Cardiac fibroblast (primary cell): ENCODE data around the gene PAPPA.

Experiments
- DNase-seq, 2 donors: peaks; one replicate each; pipeline versions ENCODE4 v3.0.0 to v3.0.0-alpha.2; 2010; ENCODE audit warnings: low read depth in 2 of 2
- H3K4me3 ChIP-seq, 2 donors: replicated peaks in 1 of 2; 1 replicate in 1 of 2; 2 replicates in 1 of 2; pipeline ENCODE4 v1.5.1; 2011; ENCODE audit warnings: low read depth in 2 of 2, low read length in 2 of 2, mild to moderate bottlenecking in 2 of 2, moderate library complexity in 1 of 2
- CTCF ChIP-seq: IDR thresholded peaks from one replicate; pipeline ENCODE4 v1.5.1; 2011; ENCODE audit warnings: low read depth, mild to moderate bottlenecking, low read length, inconsistent platforms

PAPPA gene

GRCh38 chr9:116276651-116277121, 123.1 kb downstream of the PAPPA start:
- no peak for TF ChIP-seq CTCF
- peak in 1 of 2 donors; percentile 66 for DNase-seq
- H3K4me3 ChIP-seq: no peak overlapping the region

- DNase-seq: peak; percentile 34 to 51
- H3K4me3 ChIP-seq: no peak overlapping the region
- no peak for TF ChIP-seq CTCF
Observed at GRCh38 chr9:116278326-116278725, 124.7 kb downstream of the PAPPA start.

- TF ChIP-seq CTCF: no peak
- peak in 1 of 2 donors; percentile 36 for DNase-seq
- H3K4me3 ChIP-seq: no peak overlapping the region
Observed at GRCh38 chr9:116279230-116279629, 125.6 kb downstream of the PAPPA start.

- no peak for TF ChIP-seq CTCF
- H3K4me3 ChIP-seq: no peak overlapping the region
- no peak for DNase-seq
Observed at GRCh38 chr9:116280529-116280928, 126.9 kb downstream of the PAPPA start.

- H3K4me3 ChIP-seq: no peak overlapping the region
- no peak for DNase-seq
- no peak for TF ChIP-seq CTCF
Observed at GRCh38 chr9:116282597-116282996, 129.0 kb downstream of the PAPPA start.

GRCh38 chr9:116284518-116284917, 130.9 kb downstream of the PAPPA start:
- TF ChIP-seq CTCF: no peak
- no peak overlapping the region for H3K4me3 ChIP-seq
- no peak for DNase-seq

- DNase-seq: no peak
- peak; percentile 23 for TF ChIP-seq CTCF
- no peak overlapping the region for H3K4me3 ChIP-seq
Observed at GRCh38 chr9:116285320-116285719, 131.7 kb downstream of the PAPPA start.
